GM12801 (cell line): Measurements from ENCODE around the gene GMPR.

Experiments
- CTCF ChIP-seq: IDR thresholded peaks from one replicate; pipeline ENCODE4 v1.5.1; 2011; ENCODE audit warnings: control low read depth; ENCODE audit not compliant: insufficient read length; ENCODE audit errors: extremely low read depth

Gene GMPR

GRCh38 chr6:16253399-16254144, 15.2 kb downstream of the GMPR start:
- no peak for TF ChIP-seq CTCF

GRCh38 chr6:16254535-16254934, 16.1 kb downstream of the GMPR start:
- TF ChIP-seq CTCF, result no peak

- no peak for TF ChIP-seq CTCF
Observed at GRCh38 chr6:16256781-16257180, 18.4 kb downstream of the GMPR start.

GRCh38 chr6:16257999-16258708, 19.8 kb downstream of the GMPR start:
- TF ChIP-seq CTCF, result no peak

- no peak for TF ChIP-seq CTCF
Observed at GRCh38 chr6:16258709-16259075, 20.3 kb downstream of the GMPR start.

GRCh38 chr6:16264785-16265184, 26.4 kb downstream of the GMPR start:
- TF ChIP-seq CTCF, result no peak

GRCh38 chr6:16265351-16266341, 27.3 kb downstream of the GMPR start:
- no peak for TF ChIP-seq CTCF
